ENCODE measurements around the gene ATRNL1.
A peak's percentile ranks its signal among the peaks of the same experiment; 100 is the strongest.

Gene ATRNL1

GRCh38 chr10:115957786-115958442 is 864.7 kb downstream of the ATRNL1 start:
- DNase-seq: no peak

- peak; percentile 7 for DNase-seq
Measured at GRCh38 chr10:115963848-115964247, 870.7 kb downstream of the ATRNL1 start.

GRCh38 chr10:115964827-115965226 is 871.7 kb downstream of the ATRNL1 start:
- no peak for DNase-seq

GRCh38 chr10:115965376-115965775 is 872.2 kb downstream of the ATRNL1 start:
- peak; percentile 22 for DNase-seq

- DNase-seq: no peak
Measured at GRCh38 chr10:115968236-115968635, 875.1 kb downstream of the ATRNL1 start.

GRCh38 chr10:115969591-115969990 is 876.4 kb downstream of the ATRNL1 start:
- no peak for DNase-seq

GRCh38 chr10:115971921-115972320 is 878.8 kb downstream of the ATRNL1 start:
- DNase-seq: no peak

GRCh38 chr10:115972426-115972825 is 879.3 kb downstream of the ATRNL1 start:
- no peak for DNase-seq

GRCh38 chr10:115974351-115974750 is 881.2 kb downstream of the ATRNL1 start:
- no peak for DNase-seq

- DNase-seq: no peak
Measured at GRCh38 chr10:115974816-115975430, 881.8 kb downstream of the ATRNL1 start.

GRCh38 chr10:115975506-115975905 is 882.3 kb downstream of the ATRNL1 start:
- DNase-seq: no peak

GRCh38 chr10:115976342-115976741 is 883.2 kb downstream of the ATRNL1 start:
- DNase-seq: no peak

GRCh38 chr10:115977855-115978254 is 884.7 kb downstream of the ATRNL1 start:
- no peak for DNase-seq

GRCh38 chr10:115979576-115979975 is 886.4 kb downstream of the ATRNL1 start:
- DNase-seq: no peak

GRCh38 chr10:115980470-115980869 is 887.3 kb downstream of the ATRNL1 start:
- no peak for DNase-seq

GRCh38 chr10:115981081-115981480 is 887.9 kb downstream of the ATRNL1 start:
- DNase-seq: no peak

GRCh38 chr10:115982076-115982475 is 888.9 kb downstream of the ATRNL1 start:
- no peak for DNase-seq

GRCh38 chr10:115982526-115982925 is 889.4 kb downstream of the ATRNL1 start:
- no peak for DNase-seq

- no peak for DNase-seq
Measured at GRCh38 chr10:115985786-115986185, 892.6 kb downstream of the ATRNL1 start.

GRCh38 chr10:115988380-115988779 is 895.2 kb downstream of the ATRNL1 start:
- no peak for DNase-seq

GRCh38 chr10:115989621-115990020 is 896.5 kb downstream of the ATRNL1 start:
- DNase-seq: no peak

GRCh38 chr10:115992236-115992986 is 899.2 kb downstream of the ATRNL1 start:
- no peak for DNase-seq

GRCh38 chr10:115996031-115996430 is 902.9 kb downstream of the ATRNL1 start:
- no peak for DNase-seq

GRCh38 chr10:115998301-115998700 is 905.1 kb downstream of the ATRNL1 start:
- DNase-seq: no peak
